NCI-H187 treated with DMSO at 0.1 percent for 48 hours (cell line): Measurements from ENCODE around the gene ZNF343.

Source experiments
- DNase-seq: peaks from one replicate; lab custom pipeline; 2025; lab: John Stamatoyannopoulos, UW

ZNF343 gene

DNA sequence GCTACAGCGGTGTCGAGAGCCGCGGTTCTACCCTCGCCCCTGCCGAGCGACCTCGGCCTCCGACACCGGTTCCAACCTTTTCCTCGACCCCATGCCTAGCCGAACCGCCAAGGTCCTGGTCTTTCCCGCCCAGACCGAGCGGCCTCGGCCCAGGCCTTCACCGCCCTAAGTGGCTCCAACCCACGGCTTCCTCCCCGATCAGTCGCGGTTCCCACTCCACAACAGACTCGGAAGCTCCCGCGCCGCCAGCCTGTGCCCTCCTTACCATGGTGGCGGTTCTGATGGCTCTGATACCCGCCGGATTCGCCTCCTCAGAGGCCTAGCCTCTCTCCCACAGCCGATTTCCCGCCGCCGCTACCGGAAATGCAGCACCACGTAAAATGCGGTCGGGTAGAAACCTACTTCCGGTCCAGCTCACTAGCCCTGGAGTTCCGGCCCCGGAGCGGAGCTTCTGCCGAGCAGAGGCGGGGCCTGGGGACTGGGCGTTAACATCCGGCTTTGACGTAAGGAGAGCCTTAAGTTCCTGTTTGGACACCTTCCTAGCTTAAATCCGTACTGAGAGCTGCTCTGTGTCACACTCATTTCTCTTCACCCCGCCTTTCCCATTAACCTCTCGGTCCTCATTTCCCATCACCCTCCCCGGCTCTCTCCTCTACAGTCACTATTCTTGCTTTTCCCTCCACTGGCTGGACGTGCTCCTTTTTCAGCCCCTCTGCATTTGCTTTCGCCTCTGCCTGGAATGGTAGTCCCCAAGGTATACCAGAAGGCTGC is 38.1 kb downstream of the ZNF343 start, which contains the start of gene SNRPB:
SNRPB (minus strand) TSS at position 367 of the 771 bp plus-strand sequence; CDS start at position 268, 99 bp downstream.
- peak; percentile 93 for DNase-seq

DNA sequence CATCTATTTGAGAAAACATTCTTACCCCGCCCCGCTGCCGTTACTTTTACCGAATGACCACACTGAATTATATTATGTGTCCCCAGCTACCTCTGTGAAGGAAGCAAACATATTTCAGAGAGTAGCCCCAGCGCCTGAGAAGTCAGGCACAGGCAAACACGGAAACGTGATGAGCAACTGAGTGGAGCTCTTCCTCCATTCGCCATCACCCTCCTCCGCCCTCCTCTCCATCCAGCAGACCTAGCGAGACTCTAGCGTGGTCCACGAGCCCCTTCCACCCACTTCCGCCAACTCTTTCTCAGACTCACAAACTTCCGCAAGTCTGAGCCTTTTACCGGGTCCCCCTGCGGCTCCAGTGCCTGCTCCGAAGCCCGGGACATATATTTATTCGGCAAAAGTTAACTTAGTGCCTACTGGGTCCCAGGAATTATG is 38.7 kb downstream of the ZNF343 start:
- DNase-seq = no peak

DNA sequence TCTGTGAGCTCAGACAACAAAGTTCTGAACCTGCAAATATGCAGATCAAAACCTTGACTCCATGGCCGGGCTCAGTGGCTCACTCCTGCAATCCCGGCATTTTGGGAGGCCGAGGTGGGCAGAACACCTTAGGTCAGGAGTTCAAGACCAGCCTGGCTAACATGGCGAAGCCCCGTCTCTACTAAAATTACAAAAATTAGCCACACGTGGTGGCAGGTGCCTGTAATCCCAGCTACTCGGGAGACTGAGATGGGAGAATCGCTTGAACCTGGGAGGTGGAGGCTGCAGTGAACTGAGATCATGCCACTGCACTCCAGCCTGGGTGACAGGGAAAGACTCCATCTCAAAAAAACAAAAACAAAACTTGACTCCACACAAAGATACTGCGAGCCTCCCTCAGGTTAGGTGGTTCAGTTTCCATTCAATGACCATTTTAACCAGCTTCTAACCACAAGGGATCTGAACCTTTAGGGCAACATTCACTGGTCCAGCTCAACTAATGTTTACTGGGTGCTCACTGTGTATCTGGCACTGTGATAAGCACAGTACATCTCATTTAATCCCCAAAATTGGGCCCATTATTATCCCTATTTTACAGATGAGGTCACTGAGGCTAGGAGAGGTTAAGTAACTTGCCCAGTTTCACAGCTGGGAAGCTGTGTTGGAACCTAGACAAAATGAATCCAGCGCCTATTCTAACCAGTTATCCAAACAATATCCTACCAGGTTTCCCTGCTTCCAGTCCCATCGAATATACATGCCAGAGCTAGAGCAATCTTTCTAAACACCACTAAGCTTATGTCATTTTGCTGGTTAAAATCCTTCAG is 39.9 kb downstream of the ZNF343 start:
- no peak for DNase-seq

DNA sequence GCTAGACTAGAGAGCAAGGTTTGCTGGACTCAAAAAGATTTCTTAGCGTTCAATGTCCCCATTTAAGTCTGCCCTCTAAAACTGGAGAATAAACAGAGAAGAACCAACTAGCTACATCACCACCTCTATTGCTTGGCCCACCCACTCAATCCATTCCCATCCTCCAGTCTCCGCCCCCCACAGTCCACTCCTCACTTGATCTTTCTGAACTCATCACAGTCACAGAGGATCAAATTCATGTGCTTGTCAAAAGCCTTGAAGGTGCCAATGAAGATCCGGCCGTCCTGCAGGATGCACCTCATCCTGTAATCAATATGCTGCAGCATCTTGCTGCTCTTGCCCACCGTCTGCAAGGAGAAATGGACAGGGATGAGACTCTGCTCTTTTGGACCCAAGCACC is 41.3 kb downstream of the ZNF343 start:
- no peak for DNase-seq

DNA sequence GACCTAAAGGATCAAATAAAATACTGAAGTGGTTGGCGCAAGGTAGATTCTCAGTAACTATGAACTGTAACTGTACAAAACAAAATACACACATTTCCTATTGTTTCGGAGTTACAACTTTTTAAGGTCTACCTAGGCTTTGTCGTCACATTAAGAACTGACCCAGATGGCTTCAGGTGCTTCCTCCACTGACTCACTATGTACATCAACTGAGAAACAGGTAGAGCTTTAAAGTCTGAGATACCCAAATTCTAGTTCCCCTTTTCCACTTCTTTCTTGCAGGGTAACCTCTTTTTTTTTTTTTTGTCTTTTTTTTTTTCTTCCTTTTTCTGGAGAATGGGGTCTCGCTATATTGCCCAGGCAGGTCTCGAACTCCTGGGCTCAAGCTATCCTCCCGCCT is 43.6 kb downstream of the ZNF343 start:
- DNase-seq = no peak

DNA sequence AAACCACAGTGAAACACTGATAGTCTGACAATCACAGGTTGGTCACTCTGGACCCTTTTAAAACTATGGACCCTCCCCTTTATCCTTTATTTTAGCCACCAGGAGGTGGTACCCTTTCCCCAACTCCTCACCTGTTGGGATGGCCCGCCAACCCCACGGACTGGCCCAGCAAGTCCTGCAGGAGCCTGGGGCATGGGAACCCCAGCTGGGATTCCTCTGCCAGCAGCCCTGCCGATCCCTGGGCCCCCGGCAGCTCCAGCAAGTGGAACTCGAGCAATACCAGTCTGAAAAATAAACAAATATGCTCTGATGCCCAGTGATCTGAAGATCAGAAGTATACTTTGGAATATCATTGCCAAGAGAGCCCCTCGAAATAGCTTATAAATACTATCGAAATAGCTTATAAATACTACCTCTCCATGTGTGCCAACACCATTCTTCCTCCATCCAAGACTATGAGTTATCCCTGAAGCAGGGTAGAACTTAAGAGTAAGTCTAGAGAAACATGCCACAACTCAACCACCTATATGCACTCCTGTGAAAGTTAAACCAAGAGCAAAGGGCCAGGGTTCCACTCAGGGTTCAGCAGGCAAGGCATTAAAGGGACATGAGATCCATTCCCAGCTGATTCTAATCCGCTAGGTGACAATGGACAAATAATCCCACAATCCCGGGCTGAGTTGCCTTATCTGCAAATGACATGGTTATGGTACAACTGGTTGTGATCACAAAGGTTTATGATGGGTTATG is 44.9 kb downstream of the ZNF343 start:
- DNase-seq = no peak

DNA sequence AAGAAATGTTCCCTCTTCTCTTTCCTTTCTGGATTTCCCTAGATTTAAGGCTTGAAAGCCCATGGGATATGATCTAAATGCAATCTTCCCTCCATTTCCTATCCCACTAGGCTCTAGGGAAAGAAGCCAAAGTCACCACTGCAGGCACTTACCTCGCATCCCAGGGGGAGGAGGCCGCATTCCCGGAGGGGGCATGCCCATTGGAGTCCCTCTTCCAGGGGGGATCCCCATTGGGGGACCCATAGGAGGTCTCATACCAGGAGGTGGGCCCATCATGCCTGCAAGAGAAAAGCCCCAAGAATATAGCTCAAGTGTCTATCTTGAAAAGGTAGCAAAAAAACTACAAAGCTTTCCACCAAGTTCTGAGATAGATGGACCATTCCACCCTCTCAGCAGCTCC is 46.2 kb downstream of the ZNF343 start:
- DNase-seq = no peak

DNA sequence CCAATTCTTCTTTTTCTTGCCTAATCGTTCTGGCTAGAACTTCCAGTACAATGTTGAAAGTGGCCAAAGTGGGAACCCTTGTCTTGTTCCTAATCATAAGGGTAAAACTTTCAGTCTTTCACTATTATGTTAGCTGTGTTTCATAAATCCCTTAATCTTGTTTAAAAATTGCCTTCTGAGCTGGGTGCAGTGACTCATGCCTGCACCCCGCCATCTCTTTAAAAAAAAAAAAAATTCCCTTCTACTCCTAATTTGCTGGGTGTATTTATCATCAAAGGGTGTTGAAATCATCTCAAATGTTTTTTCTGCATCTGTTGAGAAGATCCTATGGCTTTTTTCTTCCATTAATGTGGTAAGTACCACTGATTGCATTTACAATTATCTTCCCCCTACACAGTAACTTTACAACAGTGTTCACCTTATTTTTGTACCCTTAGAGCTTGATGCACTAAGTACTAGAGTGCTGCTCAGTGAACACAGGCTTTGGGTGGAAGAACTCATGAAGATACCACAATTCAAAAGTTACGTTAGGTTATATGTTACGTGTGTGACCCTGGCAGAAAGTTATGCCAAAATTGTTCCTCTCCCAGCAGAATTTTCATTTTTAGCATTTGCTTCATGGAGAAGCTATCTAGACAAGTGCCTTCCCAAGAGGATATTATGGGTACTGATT is 47.8 kb downstream of the ZNF343 start:
- DNase-seq = no peak

DNA sequence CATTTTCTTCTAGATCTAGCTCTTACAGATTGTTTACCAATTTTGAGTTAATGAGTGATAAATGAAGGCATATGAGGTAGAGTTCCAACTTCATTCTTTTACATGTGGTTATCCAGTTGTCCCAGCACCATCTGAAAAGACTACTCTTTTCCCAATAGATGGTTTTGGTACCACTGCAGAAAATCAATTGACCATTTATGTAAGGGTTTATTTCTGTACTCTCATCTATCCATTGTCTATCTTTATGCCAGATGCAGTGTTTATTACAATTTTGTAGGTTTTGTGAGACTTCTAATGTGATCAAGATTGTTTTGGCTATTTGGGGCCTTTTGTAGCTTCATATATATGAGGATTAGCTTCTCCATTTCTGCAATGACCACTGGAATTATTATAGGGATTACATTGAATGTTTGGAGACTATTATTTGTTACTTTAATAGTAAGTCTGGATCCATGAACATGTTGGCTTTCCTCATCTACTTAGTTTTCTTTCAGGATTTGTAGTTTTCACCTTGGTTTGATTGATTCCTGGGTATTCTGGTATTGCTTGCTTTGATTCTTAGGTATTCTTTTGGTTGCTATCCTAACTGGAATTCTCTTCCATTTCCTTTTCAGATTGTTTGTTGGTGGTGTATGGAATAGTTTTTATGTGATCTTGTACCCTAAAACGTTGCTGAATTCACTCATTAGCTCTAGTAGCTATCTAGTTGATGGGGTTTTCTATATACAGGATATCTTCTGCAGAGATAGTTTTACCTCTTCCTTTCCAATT is 48.5 kb downstream of the ZNF343 start:
- no peak for DNase-seq

DNA sequence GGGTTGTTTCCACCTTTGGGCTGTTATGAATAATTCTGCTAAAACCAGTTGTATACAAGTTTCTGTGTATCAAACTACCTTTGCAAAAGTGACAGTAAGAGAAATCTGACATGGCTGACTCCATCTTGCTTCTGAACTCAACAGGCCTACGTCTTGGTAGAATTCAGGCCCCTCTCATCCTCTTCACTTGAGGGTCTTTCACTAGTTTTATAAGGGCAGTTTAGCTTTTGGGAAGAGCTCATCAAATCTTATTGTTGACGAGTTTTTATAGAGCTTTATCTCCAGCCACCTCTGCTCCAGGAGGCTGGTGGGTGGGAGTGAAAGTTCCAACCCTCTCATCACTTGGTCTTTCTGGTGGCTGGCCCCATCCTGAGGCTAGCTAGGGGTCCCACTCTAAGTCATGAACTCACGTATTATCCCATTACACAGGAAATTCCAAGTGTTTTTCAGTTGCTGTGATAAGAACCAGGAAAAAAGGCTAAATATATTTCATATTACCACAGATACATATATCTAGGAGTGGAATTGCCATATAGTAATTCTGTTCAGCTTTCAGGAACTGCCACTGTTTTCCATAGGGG is 49.7 kb downstream of the ZNF343 start:
- no peak for DNase-seq

DNA sequence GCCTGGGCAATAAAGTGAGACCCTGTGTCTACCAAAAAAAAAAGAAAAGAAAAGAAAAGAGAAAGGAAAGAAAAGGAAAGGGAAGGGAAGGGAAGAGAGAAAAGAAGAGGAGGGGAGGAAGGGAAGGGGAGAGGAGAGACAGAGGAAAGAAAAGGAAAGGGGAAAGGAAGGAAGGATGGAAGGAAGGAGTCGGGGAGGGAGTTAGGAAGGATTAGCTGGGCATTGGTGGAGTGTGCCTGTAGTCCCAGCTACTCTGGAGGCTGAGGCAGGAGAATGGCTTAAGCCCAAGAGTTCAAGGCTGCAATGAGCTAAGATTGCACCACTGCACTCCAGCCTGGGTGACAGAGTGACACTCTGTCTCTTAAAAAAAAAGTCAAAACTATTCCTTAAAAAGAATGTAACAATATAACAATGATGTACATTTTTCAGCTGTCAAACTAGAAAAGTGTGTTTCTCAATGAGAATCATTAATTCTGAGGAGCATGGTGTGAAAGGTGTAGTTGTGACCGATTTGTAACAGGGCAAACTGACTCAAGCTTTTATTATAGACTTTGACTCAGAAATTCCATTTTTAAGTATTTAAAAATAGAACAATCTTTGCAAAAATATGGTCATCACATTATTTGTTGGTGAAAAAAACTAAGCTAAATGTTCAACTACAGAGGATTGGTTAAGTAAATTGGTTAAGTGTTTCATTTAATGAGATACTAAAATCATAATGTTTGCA is 52.8 kb downstream of the ZNF343 start:
- DNase-seq = no peak

DNA sequence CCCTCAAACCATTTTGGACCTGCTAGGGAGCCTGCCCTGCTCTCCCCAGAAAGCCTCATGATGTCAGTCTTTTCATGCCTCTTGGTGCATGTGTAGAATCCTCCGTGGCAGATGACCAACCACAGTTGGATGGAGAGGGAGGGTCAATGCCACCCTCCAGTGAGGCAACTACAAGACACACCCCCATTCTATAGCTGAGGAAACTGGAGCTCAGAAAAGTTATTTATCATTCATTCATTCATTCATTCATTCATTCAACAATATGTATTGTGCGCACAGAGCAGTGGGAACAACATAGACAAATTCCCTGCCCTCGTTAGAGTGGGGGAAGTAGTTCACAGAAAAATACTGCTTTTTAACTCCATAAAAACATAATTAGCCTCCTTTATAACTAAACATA is 54.9 kb downstream of the ZNF343 start:
- DNase-seq = no peak

DNA sequence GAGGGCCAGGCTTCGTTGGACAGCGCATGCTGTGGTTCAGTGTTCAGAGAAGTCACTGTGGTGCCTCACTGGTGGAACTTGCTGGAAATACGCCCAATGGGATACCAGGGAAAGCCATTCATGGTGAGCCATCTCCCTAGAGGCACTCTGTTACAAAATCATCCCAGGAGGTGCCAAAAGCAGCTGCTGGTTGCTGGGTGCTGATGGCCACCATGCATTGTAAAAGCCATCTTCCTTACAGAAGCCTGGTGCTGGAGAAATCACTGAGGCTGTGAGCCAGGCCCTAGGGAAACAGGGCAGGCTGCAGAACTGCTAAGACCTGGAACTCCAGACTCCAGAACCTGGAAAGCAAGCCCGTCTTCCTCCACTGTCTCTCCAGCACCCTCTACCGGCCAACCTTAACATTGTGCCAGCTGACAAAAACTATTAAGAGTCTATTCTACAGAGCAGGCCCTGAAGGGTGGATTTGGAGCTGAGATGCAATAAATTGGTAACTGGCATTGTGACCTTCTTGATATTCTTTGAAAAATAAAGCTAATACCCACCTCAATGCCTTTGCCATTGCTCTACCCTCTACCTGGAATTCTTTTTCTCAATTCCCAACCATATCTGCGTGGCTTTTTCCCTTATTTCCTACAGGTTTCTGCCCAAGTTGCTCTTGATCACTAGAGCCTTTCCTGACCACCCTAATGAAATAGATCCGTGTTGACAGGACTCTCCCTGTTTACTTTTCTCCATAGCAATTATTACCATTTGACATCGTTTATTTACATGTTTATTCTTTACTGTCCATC is 56.6 kb downstream of the ZNF343 start:
- peak; percentile 10 for DNase-seq

DNA sequence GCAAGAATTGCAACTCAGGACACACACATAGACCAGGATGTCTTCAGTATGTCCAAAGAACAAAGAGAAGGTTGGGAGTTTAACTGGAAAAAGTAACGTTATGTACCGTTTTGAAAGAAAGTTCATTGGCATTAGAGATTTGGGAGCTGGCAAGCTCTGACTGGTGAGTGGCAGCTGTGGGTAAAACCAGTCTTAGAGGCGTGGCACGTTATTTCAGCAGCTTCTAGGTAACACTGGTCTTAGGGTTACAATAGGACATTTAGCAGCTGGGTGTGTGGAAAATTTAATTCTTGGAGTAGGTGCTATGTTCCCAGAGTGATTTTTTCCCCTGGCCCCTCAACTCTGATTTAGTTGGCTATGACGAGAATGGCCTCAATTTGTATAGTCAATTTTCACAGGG is 57.3 kb downstream of the ZNF343 start:
- no peak for DNase-seq

DNA sequence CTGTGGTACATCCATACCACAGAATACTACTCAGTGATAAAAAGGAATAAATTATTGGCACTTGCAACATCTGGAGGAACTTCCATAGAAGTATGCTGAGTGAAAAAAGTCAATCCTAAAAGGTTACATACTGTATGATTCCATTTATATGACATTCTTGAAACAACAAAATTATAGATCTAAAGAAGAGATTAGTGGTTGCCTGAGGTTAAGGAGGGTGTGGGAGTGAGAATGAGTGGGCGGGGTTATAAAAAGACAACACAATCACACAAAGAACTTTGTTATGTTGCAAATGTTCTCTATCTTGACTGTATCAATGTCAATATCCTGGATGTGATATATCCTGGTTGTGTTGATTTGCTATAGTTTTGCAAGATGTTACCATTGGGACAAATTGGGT is 59.3 kb downstream of the ZNF343 start:
- DNase-seq = no peak

DNA sequence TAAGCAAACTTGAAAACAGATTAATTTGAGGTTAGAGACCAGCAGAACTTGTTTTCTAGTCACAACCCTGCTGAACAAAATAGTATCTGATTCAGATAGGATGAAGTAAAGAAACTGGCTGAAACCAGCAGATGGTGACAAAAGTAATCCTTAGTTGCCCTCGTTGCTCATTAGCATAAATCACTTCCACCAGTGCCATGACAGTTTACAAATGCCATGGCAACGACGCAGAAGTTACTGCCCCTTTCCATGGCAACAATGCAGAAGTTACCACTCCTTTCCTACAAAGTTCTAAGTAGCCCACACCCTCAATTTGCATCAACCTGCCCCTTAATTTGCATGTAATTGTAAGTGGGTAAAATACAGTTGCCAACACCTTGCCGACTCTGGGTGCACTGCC is 61.9 kb downstream of the ZNF343 start:
- DNase-seq = no peak
